HG02763 (cell line): ENCODE data around the gene UBTD2.
A peak's percentile ranks its signal among the peaks of the same experiment; 100 is the strongest.
"Not testable (repeated sequence)": the region's sequence is repeated elsewhere in the genome, so short reads cannot be mapped to it uniquely, and the experiment has no call there.

Experiments used
- ATAC-seq: cut with Tn5 transposase; IDR thresholded peaks from one replicate; pipeline ENCODE4 v1.9.1; 2021; ENCODE audit warnings: mild to moderate bottlenecking, moderate library complexity; ENCODE audit not compliant: unreplicated experiment

UBTD2 gene

DNA sequence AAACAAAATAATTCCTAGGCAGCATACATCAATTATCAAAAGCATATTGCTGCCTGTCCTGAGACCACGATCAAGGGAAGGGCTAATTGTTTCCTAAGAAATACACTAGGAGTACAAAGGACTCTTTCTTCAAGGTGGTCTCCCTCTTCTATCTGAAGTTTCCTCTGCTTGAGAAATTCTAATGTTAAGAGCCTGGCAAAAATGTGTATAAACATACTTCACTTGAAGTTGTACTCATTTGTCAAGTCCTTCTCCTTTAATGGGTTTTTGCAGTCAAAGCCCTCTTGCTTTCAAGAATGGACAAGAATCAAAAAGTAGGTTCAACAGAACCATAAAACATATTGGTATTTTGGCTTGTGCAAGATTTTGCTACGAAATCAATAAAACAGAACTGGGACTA is 31.1 kb downstream of the UBTD2 start:
- no peak for ATAC-seq

DNA sequence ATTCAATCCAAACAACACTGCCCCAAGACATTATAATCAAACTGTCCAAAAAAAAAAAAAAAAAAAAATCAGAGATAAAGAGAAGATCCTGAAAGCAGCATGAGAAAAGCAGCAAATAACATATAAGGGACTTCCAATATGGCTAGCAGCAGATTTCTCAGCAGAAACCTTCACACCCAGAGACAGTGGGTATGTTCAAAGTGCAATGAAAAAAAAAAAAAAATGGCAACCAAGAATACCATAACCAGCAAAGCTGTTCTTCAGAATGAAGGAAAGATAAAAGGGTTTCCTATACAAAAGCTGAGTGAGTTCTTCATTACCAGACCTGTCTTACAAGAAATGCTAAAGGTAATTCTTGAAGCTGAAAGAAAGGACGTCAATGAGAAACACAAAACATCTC is 32.1 kb downstream of the UBTD2 start:
- ATAC-seq: no peak

DNA sequence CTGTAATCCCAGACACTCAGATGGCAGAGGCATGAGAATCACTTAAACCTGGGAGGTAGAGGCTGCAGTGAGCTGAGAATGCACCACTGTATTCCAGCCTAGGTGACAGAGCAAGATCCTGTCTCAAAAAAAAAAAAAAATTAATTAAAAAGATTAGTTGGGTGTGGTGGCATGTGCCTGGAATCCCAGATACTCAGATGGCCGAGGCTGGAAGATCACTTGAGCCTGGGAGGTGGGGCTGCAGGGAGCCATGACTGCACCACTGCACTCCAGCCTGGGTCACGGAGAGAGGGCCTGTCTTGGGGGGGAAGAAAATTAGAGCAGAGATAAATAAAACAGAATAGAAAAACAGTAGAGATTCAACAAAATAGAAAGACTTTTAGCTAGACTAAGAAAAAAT is 34.9 kb downstream of the UBTD2 start:
- no peak for ATAC-seq

DNA sequence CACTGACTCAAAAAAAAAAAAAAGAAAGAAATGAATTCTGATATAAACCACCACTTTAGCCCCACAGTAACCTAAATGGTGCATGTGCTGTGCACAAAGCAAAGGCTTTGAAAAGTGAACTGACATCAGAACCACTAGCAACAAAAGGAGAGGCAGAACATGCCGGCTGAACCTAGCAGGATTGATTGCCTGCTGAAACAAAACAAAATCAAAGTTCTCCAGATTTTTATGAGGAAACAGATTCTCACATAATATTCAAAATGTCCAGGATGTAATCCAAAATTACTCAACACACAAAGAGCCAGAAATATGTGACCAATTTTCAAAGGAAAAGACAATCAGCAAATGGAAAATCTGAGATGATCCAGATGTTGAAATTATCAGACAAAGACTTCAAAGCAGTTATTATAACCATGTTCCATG is 37.9 kb downstream of the UBTD2 start:
- no peak for ATAC-seq

DNA sequence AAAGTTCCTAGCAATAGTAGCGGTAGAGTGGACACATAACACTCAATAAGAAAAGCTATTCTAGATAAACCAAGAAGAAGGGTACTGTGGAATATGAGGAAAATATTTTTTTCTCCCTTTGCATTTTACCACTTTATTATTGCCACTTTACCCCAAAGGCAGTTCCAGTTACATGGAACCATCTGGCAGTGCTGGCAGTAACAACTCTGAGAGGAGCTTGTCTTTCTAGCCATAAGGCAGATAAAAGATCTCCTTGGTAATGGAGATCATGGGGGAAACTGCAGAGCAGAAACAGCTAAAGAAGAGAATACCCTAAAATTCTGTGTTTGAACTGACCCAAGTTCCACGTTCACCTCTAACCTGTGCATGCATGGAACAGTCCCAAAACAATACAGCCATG is 38.5 kb downstream of the UBTD2 start:
- no peak for ATAC-seq

DNA sequence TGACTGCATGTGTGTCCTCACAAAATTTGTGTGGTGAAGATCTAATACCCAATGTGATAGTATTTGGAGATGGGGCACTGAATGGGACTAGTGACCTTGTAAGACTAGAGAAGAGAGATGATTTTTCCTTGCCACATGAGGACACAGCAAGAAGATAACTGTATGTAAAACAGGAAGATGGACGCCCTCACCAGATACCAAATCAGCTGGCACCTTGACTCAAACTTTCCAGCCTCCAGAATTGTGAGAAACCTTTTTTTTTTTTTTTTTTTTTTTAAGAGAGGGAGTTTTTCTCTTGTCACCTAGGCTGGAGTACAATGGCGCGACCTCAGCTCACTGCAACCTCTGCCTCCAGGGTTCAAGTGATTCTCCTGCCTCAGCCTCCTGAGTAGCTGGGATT is 40.3 kb downstream of the UBTD2 start:
- no peak for ATAC-seq

DNA sequence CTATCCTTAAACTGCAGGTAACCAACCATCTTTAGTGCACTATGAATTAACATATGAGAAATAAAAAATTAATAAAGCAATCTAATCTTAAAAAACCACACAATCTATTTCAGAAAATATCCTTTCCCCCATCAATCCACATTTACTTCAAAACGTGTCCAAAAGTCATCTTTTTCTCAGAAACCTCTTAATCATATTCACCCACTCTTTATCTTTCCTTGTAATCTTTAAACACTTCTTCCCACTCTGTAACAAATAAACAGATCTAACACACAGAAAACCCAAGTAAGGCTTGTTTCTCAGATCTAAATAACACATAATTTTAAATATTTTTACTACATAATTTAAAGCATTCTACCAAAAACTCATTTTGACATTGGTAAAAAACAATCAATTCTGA is 45.2 kb downstream of the UBTD2 start:
- no peak for ATAC-seq

DNA sequence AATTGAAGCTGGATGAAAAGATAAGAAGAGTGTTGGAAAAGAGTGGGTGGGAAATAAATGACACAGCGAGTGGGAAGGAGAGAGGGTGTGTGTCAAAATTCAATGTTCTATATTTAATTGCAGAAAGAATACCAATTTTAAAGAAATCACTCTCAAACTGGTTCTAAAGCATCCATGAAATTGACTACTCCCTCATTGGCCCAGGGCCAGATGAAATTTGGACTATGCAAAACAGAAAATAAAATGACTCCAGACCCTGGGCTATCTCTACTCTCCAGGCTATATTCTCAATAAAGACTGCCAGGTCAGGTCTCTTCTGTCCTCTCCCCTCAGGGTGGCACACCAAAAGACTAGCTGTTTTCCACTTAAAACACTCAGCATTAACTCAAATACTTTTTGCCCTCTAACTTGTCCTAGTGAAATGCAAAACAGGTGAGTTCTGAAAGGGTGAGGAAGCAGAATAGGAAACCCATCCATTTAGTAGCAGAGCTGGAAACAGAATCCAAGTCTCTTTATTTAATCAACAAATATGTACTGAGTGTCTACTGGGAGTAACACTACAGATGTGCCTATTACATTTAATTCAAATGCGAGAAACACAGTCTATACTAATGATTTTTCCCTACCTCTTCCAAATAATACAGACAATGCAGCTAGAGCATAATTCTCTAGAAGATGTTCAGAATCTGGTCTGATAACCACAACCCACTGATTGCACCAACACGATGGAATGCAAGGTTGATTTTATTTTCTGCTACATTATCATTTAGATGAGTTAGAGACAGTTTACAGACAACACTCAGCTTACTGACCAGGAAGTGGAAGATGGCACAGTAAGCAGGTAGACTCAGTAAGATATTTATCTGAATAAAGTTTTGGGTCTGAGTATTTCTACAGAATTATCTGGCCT is 47.5 kb downstream of the UBTD2 start:
- no peak for ATAC-seq

DNA sequence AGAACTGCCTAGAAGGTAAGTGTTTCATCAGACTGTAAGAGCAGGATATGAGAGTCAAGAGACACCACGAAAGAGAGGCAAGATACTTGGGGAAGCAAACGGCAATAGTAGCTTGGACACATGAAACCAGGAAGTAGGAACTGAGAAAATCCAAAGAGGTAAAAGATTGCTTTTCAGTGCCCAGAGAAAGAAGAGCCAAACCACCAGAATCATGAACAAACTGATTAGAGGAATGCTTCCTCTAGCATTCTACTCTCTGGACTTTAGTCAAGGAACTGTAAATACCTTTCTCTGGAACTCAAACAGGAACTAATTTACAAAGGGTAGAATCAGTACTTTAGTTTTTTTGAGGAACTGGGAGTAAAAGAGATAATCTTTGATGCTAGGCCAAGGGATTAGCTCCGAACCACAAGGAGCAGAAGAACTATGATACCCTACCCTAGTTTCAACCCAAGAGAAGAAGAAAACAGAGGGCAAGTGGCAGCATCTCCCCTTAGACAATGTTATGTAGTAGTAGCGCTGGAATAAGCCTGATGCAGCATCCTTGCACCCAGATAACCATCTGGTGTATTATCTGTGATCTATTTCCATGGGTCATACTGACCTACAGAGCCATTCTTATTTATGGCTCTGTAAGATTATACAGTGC is 48.3 kb downstream of the UBTD2 start:
- ATAC-seq: no peak

DNA sequence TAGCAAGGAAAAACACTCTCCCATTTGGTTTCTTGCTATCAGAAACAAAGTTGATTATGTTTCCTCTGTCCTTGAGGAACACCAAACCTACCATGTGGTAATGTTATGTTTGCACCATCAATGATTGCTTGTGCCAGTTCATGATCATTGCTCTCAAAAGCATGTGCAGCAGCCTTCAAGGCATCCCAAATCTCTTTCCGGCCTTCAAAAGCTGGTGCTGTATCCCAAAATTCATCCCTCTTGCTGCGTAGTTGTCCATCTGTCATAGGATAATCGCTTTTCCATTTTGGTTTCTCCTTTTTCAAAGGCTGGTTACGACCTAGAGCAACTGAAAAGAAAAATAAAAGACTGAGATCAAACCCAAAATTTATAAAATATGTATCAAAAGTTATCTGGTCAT is 49.5 kb downstream of the UBTD2 start:
- ATAC-seq: no peak

DNA sequence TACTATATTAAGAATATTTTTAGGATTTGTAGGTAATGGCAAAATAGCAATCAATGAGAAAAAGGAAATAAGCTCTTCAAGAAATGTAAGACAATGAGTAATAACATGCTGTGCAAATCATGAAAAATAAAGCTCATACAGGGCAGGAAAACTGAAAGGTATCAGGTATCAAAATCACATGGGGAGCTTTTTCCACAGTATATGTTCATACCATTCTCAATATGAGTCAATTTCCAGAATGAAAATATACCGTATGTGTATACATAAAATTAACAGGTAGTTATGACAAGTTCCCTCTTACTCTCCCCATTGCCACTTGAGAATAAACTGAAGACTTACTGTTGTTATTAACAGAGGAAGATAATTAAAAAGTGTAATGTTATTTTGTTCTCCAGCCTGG is 53.7 kb downstream of the UBTD2 start:
- no peak for ATAC-seq

DNA sequence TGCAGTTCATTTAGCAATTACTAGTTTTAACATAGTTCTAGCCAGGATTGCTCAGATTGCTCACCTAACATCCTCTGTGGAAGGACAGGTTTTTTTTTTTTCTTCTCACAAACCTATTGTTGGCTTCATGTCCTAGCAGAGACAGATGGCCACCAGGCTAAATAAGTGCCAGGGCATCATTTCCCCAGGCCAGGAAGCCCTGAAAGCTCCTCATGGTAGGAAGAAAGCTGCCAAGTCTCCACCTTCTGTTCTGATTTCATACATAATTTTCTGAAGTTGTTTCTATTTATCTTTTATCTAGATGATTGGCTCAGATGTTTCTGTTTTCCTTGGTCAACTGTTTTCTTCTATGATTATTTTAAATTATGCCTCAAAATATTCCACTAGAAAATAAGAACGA is 58.6 kb downstream of the UBTD2 start:
- ATAC-seq: no peak

DNA sequence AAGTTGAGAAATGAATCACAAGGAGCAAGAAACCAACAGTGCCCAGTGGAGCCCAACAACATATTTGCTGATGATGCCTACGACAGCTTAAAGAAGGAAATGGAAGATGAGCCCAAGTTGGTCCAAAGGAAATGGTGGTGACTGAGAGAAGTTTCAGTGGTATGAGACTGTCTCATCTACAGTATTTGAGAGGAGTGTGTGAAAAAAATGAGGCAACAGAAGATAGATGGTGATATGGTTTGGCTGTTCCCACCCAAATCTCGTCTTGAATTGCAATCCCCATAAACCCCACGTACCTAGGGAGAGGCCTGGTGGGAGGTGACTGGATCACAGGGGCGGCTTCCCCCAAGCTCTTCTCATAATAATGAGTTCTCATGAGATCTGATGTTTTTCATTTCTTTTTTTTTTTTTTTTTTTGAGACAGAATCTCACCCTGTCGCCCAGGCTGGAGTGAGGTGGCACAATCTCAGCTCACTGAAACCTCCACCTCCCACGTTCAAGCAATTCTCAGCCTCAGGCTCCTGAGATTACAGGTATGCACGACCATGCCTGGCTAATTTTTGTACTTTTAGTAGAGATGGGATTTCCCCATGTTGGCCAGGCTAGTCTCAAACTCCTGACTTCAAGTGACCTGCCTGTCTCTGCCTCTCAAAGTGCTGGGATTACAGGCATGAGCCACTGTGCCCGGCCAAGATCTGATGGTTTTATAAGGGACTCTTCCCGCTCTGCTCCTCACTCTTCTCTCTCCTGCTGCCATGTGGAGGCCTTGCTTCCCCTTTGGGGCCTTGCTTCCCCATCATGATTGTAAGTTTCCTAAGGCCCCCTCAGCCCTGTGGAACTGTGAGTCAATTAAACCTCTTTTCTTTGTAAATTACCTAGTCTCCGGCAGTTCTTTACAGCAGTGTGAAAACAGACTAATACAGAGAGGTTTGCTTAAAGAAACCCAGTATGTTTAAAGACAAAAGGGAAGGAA is 59.4 kb downstream of the UBTD2 start:
- ATAC-seq: peak; percentile 60

DNA sequence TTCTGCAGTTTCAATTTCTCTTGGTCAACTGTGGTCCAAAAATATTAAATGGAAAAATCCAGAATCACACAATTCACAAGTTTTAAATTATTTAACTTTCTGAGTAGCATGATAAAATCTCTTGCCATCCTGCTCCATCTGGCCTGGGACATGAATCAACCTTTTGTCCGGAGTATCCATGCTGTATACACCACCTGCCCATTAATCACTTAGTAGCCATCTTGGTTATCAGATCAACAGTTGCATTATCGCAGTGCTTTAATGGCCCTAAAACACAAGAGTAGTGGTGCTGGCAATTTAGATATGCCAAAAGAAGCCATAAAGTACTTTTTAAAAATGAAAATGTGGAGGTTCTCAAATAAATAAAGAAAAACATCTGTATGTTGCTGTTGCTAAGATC is 64.3 kb downstream of the UBTD2 start:
- ATAC-seq: no peak

DNA sequence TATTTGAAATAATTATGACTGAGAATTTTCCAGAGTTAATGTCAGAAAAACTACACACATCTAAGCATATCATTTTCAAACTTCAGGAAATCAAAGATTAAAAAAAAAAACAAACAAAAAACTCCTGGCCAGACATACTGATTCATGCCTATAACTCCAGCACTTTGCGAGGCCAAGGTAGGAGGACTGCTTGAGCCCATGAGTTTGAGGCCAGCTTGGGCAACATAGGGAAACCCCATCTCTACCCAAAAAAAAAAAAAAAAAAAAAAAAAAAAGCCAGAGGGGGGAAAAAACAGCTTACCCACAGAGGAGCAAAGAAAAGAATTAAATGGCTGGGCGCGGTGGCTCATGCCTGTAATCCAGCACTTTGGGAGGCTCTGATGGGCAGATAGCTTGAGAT is 67.2 kb downstream of the UBTD2 start:
- ATAC-seq: no peak

DNA sequence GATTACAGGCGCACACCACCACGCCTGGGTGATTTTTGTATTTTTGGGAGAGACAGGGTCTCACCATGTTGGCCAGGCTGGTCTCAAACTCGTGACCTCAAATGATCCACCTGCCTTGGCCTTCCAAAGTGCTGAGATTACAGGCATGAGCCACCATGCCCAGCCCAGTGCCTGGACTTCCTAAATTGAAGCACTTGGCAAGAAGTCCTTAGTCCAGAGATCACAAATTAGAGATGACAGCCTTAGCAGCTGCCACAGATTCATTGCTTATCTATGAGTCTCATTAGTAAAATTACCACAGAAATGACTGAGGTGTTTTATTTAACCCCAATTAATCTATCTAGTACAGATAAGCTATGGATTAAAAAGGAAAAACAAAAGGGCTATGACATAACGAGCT is 70.4 kb downstream of the UBTD2 start:
- no peak for ATAC-seq

DNA sequence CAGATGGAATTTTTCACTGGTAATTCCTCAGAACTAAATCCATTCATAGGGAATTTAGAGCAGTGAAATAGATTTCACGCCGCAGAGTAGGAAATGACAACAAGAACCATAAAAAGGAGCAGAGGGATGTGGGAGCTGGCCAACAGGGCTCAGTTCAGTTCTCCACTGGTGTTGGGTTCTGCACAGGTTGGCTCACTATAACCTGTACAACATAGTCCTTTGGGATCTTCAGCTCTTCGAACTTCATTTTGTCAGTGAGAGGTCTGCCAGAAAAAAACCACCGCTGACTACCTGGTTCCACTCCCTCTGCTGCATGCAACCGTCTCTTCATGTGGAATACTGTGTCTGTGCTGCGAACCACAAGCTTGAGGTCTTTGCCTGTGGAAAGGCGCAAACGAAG is 71.9 kb downstream of the UBTD2 start:
- no peak for ATAC-seq

DNA sequence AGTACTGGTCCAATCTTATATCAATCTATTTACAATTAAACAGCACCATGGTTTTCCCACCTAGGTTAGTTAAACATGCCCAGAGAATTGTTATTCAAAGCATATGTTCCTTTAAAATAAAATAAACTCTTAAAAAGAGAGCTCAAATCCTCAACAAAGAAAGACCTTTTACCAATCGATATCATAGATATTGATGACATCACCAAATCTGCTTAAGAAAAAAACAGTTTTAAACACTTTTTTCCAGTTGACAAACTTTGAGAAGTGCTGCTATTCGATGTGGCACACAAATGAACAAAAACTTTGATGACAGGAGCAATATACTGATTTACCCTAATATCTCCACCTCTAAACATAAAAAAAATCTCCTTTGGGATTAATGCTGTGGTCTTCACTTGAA is 73.8 kb downstream of the UBTD2 start:
- no peak for ATAC-seq

DNA sequence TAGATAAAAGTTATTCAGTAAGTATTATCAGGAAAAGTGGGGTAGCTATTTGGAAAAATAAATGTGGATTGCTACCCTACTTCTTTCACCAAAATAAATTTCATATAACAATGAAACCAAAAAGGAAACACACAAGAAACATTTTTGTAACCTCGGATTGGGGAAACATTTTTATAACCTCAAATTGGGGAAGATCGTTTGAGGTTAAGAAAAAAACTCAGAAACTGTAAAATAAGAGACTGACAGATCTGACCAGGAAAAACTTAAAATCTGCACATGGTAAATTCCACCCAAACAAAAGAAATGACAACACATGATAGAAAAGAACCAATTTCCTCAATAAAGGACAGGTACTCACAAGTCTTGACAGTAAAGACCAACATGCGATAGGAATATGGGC is 76.1 kb downstream of the UBTD2 start:
- ATAC-seq: no peak

DNA sequence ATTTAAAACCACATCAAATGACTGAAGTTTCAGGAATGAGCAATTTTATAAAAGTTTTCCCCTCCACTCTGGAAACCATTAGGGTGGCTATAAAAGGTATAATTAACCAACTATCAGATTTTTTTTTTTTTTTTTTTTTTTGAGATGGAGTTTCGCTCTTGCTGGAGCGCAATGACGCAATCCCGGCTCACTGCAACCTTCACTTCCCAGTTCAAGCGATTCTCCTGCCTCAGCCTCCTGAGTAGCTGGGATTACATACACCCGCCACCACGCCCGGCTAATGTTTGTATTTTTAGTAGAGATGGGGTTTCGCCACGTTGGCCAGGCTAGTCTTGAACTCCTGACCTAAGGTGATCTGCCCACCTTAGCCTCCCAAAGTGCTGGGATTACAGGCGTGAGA is 77.6 kb downstream of the UBTD2 start:
- not testable (repeated sequence) for ATAC-seq

DNA sequence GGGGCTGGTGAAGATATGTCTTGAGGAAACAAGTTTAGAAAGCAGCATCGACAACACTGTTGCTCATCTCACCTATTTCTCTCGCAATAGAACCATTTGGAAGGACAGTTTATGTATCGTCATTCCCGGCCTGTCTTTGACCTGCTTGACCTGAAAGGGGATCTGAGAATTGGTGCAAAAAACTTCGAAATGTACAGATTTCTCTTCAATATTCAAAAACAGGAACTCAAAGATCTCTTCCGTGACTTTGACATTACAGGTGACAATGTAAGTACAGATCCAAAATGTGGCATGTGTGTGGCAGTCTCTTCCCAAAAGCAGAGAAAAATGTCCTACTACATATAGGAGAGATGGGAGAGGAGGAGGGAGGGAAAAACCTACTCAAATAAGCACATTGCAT is 83.1 kb downstream of the UBTD2 start:
- no peak for ATAC-seq
